HEK293T (cell line): ENCODE measurements around the gene ESR1.

ENCODE experiments used
- CTCF ChIA-PET: fragments of 350-600 bp; formaldehyde crosslinking; extraction: SDS; loops from one replicate; lab custom pipeline; 2021; ENCODE audit warnings: antibody characterized with exemption, inconsistent platforms; lab: Yijun Ruan, JAX
- POLR2A ChIA-PET: fragments of 350-600 bp; formaldehyde crosslinking; extraction: SDS; loops from one replicate; lab custom pipeline; 2020; ENCODE audit warnings: antibody characterized with exemption, inconsistent platforms; lab: Yijun Ruan, JAX
- DNase-seq: peaks from one replicate; pipeline ENCODE4 v3.0.0; 2012; ENCODE audit warnings: mixed read lengths; ENCODE audit errors: extremely low spot score
- ARNT ChIP-seq: fragments of 450-650 bp; IDR thresholded peaks from 2 replicates; pipeline ENCODE4 v1.6.1; 2017; ENCODE audit warnings: mild to moderate bottlenecking
- BHLHE40 ChIP-seq: fragments of 450-650 bp; IDR thresholded peaks from 2 replicates; pipeline ENCODE4 v1.6.1; 2016; ENCODE audit warnings: mild to moderate bottlenecking, moderate library complexity, borderline replicate concordance
- CTBP1 ChIP-seq: fragments of 450-650 bp; IDR thresholded peaks from 2 replicates; pipeline ENCODE4 v1.6.1; 2016; ENCODE audit warnings: borderline replicate concordance
- ELF4 ChIP-seq: fragments of 450-650 bp; IDR thresholded peaks from 2 replicates; pipeline ENCODE4 v1.6.1; 2017; ENCODE audit warnings: antibody characterized with exemption
- FOXA1 ChIP-seq: fragments of 450-650 bp; IDR thresholded peaks from 2 replicates; pipeline ENCODE4 v1.6.1; 2016; ENCODE audit warnings: mild to moderate bottlenecking
- FOXK2 ChIP-seq: fragments of 450-650 bp; IDR thresholded peaks from 2 replicates; pipeline ENCODE4 v1.6.1; 2016; ENCODE audit warnings: mild to moderate bottlenecking
- FOXM1 ChIP-seq: fragments of 450-650 bp; IDR thresholded peaks from 2 replicates; pipeline ENCODE4 v1.6.1; 2017; ENCODE audit warnings: mild to moderate bottlenecking, borderline replicate concordance
- HDGF ChIP-seq: fragments of 450-650 bp; IDR thresholded peaks from 2 replicates; pipeline ENCODE4 v1.6.1; 2017; ENCODE audit warnings: antibody characterized with exemption, borderline replicate concordance
- L3MBTL2 ChIP-seq: fragments of 450-650 bp; conservative IDR thresholded peaks from 2 replicates; pipeline ENCODE4 v1.6.1; 2016; ENCODE audit warnings: mild to moderate bottlenecking
- LEF1 ChIP-seq: fragments of 450-650 bp; IDR thresholded peaks from 2 replicates; pipeline ENCODE4 v1.6.1; 2017; ENCODE audit warnings: mild to moderate bottlenecking, borderline replicate concordance
- NFRKB ChIP-seq: fragments of 450-650 bp; IDR thresholded peaks from 2 replicates; pipeline ENCODE4 v1.6.1; 2016; ENCODE audit warnings: mild to moderate bottlenecking, moderate library complexity
- PKNOX1 ChIP-seq: fragments of 450-650 bp; IDR thresholded peaks from 2 replicates; pipeline ENCODE4 v1.6.1; 2016
- SP1 ChIP-seq: fragments of 450-650 bp; IDR thresholded peaks from 2 replicates; pipeline ENCODE4 v1.6.1; 2017
- SUZ12 ChIP-seq: fragments of 450-650 bp; IDR thresholded peaks from 2 replicates; pipeline ENCODE4 v1.6.1; 2016; ENCODE audit warnings: mild to moderate bottlenecking
- TARDBP ChIP-seq: fragments of 450-650 bp; IDR thresholded peaks from 2 replicates; pipeline ENCODE4 v1.6.1; 2016
- ZNF384 ChIP-seq: fragments of 450-650 bp; IDR thresholded peaks from 2 replicates; pipeline ENCODE4 v1.6.1; 2016

ESR1 gene

GRCh38 chr6:151870375-151870774 lies 62.9 kb downstream of the ESR1 start:
- DNase-seq: no peak
- TF ChIP-seq SP1: no peak
- TF ChIP-seq FOXK2: no peak
- no peak for TF ChIP-seq TARDBP
- no peak for TF ChIP-seq PKNOX1
- no peak for TF ChIP-seq L3MBTL2
- TF ChIP-seq ELF4: no peak
- no peak for TF ChIP-seq LEF1
- no peak for TF ChIP-seq FOXA1
- TF ChIP-seq CTBP1: no peak
- no peak for TF ChIP-seq ZNF384
- no peak for TF ChIP-seq HDGF
- TF ChIP-seq FOXM1: no peak
- TF ChIP-seq ARNT: no peak
- TF ChIP-seq NFRKB: no peak
- TF ChIP-seq SUZ12: no peak
- no peak for TF ChIP-seq BHLHE40
- ChIA-PET CTCF (no interaction called here), POLR2A (no interaction called here)

- ChIA-PET POLR2A (no interaction called here), CTCF (no interaction called here)
- no peak for TF ChIP-seq BHLHE40
- no peak for TF ChIP-seq FOXM1
- no peak for TF ChIP-seq ARNT
- no peak for TF ChIP-seq LEF1
- no peak for TF ChIP-seq FOXA1
- TF ChIP-seq ZNF384: no peak
- TF ChIP-seq FOXK2: no peak
- TF ChIP-seq SP1: no peak
- TF ChIP-seq TARDBP: no peak
- TF ChIP-seq L3MBTL2: no peak
- TF ChIP-seq NFRKB: no peak
- no peak for TF ChIP-seq ELF4
- no peak for TF ChIP-seq SUZ12
- no peak for TF ChIP-seq CTBP1
- no peak for TF ChIP-seq HDGF
- TF ChIP-seq PKNOX1: no peak
- no peak for DNase-seq
These were observed 68.0 kb downstream of the ESR1 start for GRCh38 chr6:151875524-151875923.

DNA sequence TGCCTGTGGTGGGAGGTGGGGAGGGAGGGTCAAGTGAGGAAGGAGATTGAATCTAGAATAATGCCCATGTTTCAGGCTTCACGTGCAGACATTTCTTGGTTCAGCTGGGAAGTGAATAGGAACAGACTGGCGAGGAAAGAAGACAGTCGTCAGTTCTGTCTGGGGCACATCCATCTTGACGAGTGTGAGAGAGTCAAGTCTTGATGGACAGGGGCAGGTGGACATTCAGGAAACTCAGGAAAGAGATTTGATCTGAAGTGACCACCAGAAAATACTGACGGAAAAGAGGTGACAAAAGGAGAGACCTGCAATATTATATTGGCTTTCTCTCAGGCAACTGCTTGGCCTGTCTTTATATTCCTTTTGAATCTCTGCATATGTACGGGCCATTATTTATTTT lies 68.6 kb downstream of the ESR1 start:
- ChIA-PET CTCF (no interaction called here), POLR2A (no interaction called here)
- DNase-seq: no peak
- TF ChIP-seq PKNOX1 (no peak), BHLHE40 (no peak), ELF4 (no peak), NFRKB (no peak), L3MBTL2 (no peak), TARDBP (no peak), HDGF (no peak), CTBP1 (no peak), FOXK2 (no peak), SUZ12 (no peak), ZNF384 (no peak), ARNT (no peak), FOXA1 (no peak), FOXM1 (no peak), SP1 (no peak), LEF1 (no peak)

DNA sequence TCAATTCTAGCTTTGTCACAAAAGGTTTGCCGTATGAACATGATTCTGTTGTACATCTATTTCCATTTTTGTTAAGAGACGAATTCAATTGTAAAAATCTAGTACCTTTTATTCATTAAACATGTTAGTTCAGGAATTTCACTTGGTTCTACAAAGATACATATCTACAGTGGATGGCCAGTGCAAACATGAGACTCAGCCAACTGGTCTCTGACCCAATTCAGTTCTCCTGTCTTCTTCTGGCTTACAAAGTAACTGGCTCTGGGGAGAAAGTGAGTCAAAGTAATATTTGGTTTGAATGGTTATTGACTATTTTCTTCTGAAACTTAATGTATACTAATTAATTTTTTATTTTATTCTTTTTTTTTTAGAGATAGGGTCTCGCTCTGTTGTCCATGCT lies 70.0 kb downstream of the ESR1 start:
- TF ChIP-seq TARDBP (no peak), ZNF384 (no peak), HDGF (no peak), SUZ12 (no peak), FOXK2 (no peak), FOXA1 (no peak), ARNT (no peak), NFRKB (no peak), BHLHE40 (no peak), L3MBTL2 (no peak), PKNOX1 (no peak), ELF4 (no peak), LEF1 (no peak), SP1 (no peak), CTBP1 (no peak), FOXM1 (no peak)
- DNase-seq: no peak
- POLR2A ChIA-PET: no interaction called here
- CTCF ChIA-PET: no interaction called here

- TF ChIP-seq FOXM1 (no peak), HDGF (no peak)
- DNase-seq: no peak
- CTCF ChIA-PET: no interaction called here
- POLR2A ChIA-PET: no interaction called here
These were observed 73.7 kb downstream of the ESR1 start for GRCh38 chr6:151881231-151881630.

DNA sequence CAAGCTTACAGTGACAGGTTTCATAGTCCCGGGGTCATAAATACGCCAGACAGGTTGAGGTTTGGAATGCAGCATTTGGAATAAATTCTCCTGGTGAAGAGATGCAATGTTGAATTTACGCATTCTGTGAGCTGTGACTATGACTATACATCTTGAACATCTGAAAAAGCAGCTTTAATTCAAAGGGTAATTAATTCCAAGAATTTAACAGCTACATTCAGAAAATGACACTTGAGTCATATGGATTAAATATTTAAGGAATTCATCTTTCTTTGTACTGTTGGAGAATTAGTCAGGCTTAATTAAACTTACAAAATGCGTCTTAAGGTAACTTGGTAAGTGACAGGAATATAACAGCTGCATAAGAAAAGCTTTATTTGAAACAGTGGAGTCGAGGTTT lies 74.7 kb downstream of the ESR1 start:
- POLR2A ChIA-PET: no interaction called here
- DNase-seq: no peak
- TF ChIP-seq NFRKB (no peak), CTBP1 (no peak), ZNF384 (no peak), LEF1 (no peak), FOXM1 (no peak), FOXA1 (no peak), TARDBP (no peak), SP1 (no peak), L3MBTL2 (no peak), PKNOX1 (no peak), SUZ12 (no peak), BHLHE40 (no peak), FOXK2 (no peak), ELF4 (no peak), ARNT (no peak)
- CTCF ChIA-PET: interaction anchor here (0.9 kb wide), 1 partner anchor 19 kb away, joined by 3 read pairs; no protein-coding TSS in a partner anchor
